HG02678 (cell line): ENCODE data around the gene IQSEC1.

ENCODE experiments used
- ATAC-seq: cut with Tn5 transposase; IDR thresholded peaks from one replicate; pipeline ENCODE4 v1.9.1; 2021; ENCODE audit warnings: mild to moderate bottlenecking, moderate library complexity; ENCODE audit not compliant: unreplicated experiment

Gene IQSEC1

GRCh38 chr3:13018561-13019242, 54.5 kb downstream of the IQSEC1 start:
- ATAC-seq, result no peak

GRCh38 chr3:13018043-13018451, 55.2 kb downstream of the IQSEC1 start:
- ATAC-seq, result no peak

DNA sequence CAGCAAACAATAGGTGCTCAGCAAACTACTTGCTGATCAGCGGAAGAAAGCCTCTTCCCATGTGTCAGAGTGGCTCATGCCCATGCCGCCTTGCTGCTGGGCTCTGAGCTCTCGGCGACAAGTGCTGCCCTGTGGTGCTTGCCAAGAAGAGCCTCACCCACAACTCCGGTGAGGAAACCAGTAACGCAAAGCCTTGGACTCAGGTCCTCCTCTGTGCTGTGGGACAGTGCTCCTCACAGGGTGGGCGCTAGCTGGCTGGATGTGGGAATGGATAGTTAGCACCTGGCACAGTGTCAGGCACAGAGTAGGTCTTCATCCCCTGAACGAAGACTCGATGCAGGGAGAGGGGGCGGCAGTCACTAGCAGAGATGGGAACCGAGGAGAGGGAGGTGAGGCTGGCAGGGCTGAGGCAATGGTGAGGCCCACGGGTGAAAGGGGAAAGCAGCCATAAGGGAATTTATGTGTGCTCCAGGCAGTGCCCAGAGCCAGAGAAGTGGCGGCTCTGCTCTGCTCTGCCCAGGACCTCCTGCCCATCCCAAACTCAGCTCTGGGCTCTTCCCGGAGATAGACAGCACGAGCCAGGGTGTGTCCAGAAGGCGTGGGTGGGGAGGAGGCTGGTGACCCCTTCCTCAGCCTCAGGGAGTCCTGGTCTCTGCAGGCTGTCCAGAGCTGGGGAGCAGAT, 55.7 kb downstream of the IQSEC1 start:
- ATAC-seq, result no peak

GRCh38 chr3:13016721-13017255, 56.4 kb downstream of the IQSEC1 start:
- no peak for ATAC-seq

DNA sequence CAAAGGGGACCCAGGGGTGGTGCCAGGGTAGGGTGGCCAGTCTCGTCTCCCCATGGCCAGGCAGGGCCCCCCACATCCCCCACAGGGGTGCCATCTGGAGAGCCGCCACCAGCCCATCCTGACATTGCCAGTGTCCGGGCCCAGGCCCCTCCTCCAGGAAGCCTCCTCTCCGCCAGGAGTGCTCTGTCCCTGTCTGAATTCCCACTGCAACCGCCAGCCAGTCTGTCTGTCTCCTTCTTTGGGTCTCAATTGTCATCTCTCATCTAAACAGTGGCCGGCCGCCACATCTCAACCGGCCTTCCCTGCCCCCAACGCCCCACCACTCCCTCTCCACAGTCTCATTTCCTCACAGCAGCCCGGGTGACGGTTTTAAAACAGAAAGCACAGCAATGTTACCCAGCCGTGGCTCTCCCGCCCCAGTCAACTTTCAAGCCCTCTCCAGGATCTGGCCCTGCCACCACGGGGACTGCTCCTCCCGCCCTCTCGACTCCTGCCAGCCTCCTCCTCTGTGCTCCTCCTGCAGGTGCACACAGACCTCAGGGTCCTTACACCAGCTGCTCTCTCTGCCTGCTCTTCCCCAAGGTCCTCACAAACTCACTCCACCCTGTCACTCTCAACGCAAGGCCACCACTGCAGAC, 57.0 kb downstream of the IQSEC1 start:
- ATAC-seq, result peak; percentile 36

DNA sequence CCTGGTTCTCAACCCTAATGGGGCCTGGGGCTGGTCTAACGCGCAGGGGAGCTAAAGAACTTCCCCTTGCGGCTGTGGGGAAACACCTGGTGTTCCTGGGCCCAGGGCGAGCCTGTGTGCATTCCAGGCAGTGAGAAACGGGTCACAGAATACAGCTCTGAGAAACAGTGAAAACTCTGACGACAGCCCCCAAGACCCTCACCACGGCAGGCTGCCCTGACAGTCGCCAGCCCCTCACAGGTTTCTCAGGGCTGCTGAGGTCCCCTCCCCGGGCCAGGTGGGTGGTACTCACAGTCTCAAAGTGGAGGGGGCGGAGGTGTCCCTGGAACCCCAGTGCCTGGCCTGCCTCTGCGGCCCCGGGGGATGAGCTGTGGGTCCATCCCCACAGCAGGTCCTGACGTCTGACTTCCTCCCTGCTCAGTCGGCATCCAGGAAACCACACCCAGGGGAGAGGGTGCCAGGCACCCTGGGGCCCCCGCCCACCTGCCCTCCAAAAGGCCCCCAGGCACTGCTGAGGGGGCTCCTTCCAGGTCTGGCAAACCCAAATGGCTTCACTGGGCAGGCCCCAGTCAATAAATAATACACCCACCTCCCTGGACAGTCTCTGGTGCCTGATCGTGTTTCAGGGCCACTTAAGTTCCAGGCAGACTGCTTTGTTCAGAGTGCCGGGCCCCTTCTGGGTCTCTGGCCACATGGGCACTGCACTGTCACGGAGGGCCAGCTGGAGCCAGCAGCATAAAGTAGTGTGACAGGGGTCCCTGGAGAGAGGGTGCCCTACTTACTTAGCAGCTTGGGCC, 57.7 kb downstream of the IQSEC1 start:
- peak; percentile 22 for ATAC-seq

DNA sequence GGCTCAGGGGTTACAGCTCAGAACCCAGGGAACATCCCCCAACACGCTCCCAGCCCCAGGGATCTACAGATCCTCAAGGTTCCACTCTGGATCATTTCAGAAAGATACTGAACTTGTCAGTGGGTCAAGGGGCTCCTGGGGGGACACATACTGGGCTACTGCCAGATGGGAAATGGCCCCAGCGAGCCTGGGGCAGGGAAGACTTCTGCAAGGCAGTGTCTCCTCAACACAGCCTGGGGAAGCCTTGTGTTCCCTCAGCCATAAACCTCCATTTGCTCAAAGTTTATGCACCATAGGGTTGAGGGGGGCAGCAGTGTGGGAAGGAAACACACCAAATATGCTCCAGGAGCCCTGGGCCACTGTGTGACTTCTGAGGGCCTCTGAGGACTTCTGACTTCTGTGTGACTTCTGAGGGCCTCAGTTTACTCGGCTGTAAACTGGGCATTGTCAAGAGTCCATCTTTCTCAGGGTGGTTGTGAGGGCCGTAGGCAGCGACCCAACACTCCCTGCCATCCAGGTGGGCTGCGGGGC, 58.4 kb downstream of the IQSEC1 start:
- no peak for ATAC-seq

GRCh38 chr3:13013994-13014754, 59.1 kb downstream of the IQSEC1 start:
- no peak for ATAC-seq

DNA sequence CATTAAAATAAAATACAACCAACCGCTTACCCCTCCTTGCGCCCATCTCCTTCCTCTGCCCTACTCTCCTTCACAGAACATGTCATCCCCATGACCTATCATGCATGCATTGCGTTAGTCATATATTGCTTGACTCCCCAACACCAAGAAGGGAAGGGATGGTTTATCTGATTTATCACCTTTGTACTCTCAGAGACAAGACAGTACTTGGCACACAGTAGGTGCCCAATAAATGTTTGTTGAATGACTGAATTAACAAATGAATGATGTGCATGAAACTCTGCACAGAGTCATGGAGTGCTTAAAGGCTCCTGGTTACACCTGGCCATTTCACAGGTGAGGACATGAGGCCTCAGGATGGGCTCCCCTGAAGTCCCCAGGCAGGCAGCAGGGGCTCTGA, 59.7 kb downstream of the IQSEC1 start:
- no peak for ATAC-seq

DNA sequence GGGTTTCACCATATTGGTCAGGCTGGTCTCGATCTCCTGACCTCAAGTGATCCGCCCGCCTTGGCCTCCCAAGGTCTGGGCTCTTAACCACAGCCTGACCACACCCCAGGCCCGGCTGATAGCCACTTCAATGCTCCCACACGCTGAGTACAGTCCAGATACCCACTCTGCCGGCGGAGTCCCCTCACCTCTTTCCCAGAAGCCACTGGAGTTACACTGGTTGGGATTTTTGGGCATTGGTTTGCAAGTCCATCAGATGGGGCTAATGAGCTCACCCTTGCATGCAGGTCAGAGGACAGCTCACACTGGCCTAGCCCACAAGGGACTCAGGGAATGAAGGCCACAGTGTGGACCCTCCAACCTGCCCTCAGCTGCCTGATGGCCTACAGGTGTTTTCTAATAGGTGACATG, 60.1 kb downstream of the IQSEC1 start:
- ATAC-seq, result no peak

DNA sequence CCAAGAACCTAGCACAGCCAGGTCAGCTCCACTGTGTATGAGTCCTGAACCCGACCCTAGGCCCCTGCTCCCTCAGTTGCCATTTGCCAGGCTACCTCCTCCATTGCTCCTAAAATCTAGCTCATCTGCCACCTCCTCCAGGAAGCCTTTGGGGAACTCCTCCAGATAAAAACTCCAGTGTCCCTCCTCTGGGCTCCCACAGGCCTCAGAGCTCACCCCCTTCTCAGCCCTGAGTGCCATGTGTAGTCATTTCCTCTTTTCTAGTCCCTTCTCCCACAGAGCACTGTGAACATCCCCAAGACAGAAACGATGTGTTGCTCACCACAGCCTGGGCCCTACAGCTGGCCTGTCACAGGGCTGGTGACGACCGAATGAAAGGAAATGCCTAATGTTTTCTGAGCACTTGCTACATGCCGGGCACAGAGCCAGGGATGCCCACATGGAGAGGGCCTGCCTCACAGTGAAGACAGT, 61.0 kb downstream of the IQSEC1 start:
- ATAC-seq, result peak; percentile 28

GRCh38 chr3:13011573-13012220, 61.5 kb downstream of the IQSEC1 start:
- peak; percentile 49 for ATAC-seq

DNA sequence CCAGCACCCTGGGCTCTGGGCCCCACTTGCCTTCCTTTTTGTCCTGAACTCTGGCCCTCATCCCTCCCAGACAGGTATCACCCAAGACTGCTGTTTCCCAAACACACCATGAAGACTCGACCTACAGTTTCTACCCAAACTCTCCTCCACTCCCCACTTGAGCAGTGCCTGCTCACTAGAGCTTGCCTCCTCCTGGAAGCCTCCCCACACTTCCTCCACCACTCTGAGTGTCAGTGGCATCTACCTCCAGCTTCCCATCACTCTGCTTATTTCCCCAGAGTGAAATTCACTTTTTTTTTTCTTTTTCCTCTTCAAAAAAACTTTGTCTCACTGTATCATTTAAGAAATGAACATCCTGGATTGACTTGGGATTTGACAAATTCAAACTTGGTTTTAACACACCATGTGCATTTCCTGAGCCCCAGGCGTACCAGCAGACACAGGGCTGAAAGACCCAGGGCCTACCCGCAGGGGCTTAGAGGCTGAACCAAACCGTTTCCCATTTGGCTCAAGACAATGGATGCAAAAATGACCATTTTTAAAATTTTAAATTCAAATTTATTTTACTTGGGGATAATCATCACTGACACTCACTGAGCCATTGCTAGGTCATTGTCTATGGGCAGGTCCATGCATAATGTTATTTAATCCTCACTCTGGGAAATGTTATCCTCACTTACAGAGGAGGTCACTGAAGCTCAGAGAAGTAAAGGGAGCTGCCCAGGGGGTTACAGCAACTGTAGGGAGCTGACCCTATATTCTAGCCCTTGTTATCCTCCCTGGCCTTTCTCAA, 62.3 kb downstream of the IQSEC1 start:
- no peak for ATAC-seq

DNA sequence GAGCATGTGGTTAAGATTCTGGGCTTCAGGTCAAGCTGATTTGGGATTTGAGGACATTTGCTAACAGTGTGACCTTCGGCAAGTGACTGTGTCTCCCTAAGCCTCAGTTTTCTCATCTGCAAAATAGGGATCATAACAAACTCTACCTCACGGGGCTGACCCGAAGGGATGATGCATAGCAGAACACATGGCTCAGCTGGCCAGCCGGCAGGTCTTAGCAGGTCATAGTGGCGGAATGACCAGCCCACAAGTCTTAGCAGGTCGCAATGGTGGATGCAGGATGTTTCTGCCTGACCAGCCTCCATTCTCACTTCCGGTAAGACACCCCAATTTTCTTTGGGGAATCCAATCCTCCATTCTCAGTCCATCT, 63.3 kb downstream of the IQSEC1 start:
- no peak for ATAC-seq

DNA sequence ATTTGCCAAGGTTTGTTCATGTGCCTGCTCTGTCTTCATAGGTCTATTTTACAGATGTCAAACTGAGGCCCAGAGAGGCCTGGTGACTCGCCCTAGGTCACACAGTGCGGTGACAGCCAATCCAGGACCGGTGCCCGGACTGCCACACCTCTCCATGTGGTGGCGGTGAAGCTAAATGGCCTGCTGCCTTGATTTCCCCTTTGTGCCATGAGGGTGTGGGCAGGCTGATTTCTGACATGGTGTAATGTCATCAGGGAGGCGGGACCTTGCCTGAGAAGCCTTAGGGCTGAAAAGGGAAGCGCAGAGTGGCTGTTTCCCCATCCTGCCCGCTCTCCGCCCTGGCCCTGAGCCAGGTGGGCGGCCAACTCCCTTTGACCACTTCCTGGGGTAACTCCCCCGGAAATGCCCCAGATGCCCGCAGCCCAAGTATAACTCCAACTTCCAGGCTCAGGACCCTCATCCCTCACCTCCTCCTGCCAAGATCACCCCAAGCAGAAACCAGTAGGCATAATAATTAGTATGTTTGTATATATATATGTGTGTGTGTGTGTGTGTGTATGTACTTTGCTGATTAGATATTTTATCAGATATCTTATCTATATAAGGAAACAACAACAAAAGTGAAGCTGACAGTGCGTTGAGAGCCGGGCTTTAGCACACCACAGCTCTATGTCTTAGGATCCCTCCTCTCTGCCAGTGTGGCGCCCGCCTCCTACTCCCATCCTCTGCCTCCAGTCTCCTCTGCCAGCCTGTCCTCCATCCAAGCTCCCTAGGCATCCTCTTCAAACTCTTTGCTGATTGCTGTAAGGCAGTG, 63.9 kb downstream of the IQSEC1 start:
- peak; percentile 28 for ATAC-seq

GRCh38 chr3:13008155-13008995, 64.9 kb downstream of the IQSEC1 start:
- no peak for ATAC-seq
